Kidney glomerular epithelial cell (primary cell): Measurements from ENCODE around the gene PRKG1.
"Not testable (repeated sequence)": the region's sequence is repeated elsewhere in the genome, so short reads cannot be mapped to it uniquely, and the experiment has no call there.

Source experiments
- DNase-seq: peaks from one replicate; lab custom pipeline; 2025; lab: John Stamatoyannopoulos, UW

Gene PRKG1

DNA sequence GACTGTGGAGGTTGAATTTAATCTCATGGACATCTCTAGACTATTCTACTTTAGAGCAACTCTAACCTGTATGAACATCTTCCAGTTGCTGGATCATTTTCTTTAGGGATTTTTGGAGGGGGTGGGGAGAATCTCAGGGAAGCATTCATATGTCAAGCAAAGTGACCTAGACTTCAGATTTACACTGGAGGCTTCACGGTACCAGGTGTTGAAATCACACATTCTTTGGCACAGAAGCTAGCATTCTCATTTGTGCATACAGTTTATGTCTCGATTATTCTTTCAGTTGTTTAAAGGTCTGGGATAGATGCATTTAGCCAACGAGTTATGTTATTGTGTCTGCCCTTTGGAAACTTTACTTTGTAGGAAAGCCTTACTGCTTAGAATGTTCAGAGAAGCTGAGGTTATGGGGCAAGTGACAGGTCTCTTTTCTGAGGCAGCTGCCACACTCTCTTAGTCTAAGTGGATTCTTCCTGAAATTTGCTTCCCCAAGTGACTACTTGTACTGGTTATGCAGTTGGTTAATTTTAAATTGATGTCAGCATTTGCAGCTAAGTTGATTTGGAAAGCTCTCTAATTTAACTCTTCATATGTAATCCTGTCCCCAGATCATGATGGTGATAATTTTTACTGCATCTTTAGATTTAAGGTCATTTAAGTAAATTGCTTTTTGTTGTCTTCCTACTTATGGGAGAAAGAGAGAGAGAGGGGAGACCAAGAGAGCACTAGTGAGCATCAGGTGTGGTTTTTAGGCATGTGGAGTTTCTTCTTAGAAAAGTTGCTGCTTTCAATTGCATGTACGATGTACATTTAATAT, 153.8 kb downstream of the PRKG1 start:
- DNase-seq: no peak

DNA sequence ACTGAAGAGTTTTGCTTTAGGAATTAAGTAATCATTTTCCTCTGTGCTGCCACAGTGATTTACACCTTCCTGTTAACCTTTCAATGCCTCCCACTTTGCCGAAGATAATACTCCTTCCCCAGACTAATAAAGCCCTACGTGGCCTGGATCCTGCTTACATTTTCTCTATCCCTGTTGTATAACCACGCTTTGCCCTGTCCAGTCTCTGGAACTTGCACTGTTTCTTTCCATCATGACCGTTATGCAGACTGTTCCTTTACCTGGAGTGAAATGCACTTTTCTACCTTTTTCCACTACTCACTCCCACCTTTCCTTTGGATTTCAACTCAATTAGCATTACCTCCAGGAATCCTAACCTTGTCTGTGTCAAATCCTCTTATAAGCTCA, 154.4 kb downstream of the PRKG1 start:
- DNase-seq: no peak

DNA sequence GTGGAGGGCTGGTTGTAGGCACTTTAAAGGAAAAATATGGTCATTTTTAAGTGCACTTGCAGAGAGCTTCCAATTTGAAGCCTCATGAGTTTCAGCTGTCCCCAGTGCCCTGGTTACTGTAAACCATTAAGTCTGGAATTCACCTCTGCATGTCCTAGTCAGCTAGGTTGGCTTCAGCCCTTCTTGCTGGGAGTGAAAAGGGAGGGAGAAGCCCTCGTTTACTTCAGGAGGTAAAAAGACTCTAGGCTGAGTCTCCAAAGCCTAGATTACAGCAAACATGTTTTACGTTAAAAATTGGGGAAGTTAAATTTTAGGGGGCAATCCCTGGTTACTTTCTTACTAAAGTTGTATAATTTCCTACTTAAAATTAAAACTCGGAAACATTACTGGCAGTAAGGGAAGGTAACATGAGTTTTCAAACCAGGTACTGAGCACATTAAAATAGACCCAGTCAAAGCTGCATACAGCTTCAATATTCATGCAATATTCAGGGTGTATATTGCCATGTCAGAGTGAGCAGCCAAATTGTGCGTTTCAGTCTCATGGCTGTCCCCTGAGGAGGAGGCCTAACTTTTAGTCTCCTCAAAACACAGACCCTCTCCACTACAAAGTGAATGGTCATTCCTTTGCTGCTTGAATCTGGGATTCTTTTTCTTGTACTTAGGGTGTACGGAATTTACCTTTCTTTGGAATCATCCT, 156.7 kb downstream of the PRKG1 start:
- DNase-seq: no peak

DNA sequence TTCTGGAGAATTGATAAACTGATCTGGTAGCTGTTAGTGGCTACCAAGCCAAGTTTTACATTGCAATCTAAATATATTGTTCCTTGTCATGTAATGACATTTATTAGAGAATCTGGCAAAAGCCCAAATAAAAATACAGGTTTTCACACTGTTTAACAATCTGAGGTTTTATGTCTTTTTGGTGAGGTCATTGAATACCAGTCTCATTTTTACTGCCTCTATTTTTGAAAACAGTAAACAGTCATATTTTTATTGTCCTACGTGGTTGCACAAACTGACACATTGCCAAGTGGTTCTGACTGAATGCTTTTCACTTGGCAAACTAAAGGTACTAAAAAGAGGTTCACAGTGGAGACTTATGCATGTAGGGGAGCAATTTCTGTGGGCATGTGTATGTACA, 157.5 kb downstream of the PRKG1 start:
- DNase-seq: peak; percentile 27

DNA sequence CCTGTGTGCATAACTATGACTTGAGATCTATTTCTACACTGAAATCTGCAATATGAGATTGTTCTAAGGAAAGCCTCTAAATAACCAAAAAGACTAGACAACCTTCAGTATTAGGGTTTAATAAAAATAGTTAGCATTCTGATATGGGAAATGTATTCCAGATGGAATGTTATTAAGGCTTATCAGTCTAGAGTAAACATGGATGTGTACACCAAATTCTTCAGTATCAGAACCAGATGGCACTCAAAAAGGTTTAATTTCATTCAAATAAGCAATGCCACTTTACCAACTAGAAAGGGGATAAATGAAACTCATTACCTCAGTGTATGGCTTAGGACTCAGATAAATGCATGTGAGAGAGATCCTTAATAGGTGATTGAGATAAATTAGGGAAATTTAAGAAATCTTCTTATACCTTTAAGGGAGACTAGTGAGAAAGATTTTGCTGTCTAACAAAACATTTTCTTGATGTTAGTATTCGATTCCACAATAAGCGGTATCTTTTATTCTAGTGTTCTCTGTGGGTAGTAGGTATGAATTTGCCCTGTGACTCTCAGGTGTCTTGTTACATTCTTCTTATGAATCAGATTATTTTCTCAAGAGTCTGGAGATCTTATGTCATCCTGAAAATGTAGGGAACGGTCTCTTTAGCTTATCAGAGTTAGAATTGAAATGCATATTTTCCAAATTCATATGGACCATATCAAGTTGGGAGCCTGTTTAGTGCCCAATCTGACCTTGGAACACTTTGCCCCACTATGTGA, 159.2 kb downstream of the PRKG1 start:
- no peak for DNase-seq

DNA sequence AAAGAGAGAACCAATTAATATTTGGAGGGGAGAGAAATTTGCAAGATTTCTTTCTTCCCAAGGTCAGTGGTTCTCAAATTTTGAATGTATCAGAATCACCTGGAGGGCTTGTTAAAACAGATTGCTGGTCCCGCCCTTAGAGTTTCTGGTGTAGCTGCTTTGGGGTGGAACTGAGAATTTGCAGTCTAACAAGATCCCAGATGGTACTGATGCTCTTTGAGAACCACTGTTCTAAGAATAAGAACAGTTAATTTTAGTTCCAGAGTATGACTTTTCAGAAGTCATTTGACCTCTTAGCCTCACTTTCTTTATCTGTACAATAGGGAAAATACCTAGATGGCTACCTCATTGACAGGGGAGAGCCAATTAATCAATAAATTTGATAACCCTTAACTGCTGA, 161.6 kb downstream of the PRKG1 start:
- DNase-seq: no peak

DNA sequence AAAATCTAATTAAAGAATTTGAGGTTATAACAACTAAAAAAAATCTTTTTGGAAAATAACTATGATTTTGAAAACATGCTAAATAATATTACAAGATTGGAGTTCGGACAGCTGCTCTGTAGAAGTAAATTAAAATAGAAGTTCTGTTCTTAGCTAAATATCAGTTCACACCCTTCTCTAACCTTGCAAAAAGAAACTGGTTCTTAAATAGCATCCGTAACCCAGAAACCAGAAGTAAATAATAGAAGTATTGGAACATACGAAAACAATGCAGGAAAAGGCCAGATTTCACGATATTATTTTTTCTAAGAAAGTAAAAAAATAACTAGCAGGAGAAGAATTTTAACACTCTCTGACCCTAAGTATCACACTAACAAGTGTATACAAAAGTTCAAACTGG, 164.7 kb downstream of the PRKG1 start:
- DNase-seq: no peak

DNA sequence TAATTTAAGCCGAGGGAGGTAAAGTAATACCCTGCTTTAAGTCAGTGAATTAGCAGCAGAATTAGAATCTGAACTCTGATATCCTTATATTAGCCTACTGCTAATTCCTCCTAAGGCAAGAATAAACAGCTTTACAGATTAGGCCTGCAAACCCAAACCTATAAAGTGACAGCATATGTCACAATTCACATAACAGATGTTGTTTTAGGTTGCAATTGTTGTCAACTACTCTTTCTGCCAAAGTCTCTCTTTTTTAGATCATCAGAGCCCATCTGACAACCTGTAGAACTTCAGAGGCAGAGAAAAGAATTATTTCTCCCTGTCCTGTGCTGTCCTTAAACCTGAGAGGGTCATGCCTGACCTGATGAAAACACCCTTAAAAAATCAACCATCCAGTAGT, 167.2 kb downstream of the PRKG1 start:
- no peak for DNase-seq

DNA sequence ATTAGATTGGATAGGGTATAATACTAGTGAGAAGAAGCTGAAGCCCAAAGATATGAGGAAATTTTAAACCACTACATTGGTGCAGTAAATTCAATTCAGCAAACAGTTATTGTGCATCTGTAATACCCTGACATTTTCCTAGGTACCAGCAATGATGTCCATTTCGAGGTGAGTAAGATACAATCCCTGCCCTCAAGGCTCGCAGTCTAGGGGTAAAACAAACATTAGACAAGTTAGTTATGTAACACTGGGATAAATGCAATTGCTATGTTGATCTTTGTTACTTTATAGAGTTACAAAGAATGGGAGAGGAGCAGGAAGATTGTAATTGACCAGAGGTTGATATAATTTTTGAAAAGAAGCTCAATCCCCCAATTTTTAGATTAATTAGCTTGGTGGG, 168.1 kb downstream of the PRKG1 start:
- DNase-seq: no peak

DNA sequence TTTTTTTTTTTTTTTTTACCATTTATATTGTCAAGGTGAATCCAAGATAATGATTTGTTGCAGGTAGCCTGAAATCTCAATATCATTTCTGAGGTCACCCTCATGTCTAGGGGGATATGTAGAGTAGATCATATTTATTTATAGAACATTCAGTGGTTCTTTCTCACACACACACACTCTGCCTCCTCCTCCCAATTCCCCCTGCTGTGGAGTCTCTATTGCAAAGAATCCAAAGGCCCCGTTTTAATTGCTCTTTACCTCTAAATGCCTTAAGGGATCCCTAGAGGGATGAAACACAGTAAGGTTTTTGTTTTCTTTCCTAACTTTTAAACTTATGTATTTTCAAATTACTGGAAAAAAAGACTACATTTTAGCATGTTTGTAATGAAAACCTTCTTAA, 170.0 kb downstream of the PRKG1 start:
- DNase-seq: no peak

DNA sequence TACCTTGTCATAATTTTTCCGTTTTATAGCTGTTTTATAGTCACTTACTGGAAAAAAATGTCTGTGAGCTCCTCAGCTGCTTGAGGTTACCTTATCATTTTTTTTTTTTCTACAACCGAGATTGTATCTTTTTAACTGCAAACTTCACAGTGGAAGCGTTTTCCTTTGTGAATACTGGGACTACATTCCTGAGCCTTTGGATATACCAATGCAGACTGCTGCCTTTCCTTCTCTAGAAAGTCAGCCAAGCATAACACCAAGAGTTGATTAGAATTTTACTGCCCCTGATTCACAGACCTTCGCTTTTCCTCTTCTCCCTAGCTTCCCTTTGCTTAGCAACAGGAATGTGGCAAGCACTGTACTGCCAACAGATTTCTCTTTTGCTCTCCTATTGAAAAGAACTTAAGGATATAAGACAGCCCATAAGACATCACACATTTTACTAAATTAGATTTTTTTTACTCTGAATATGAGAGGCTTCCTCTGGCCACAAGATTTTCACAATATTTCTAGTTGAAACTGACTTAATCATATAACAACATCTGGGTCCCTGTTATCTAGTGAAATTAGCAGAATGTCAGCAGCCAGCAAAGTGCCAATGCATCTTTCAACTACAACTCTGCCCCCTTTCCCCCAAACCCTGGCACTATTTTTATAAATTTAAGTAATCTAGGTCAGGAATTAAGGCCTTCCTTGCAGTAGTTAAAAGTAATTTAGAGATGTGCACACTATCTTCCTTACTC, 170.6 kb downstream of the PRKG1 start:
- DNase-seq: peak; percentile 93

DNA sequence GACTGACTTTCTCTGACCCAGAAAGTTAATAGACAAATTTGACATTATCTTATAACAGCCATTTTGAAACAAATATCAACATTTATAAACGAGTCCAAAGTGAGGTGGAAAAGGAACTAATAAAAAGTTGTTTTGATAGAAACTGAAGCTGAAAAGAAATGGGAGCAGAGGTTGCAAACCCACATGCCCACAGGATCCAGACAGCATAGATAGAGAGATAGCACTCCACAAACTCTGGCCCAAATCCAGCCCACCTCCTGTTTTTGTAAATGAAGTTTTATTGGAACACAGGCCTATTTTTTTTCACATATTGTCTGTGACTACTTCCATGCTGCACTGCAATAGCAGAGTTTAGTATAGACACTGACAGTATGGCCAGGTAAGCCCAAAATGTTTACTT, 171.9 kb downstream of the PRKG1 start:
- DNase-seq: no peak

DNA sequence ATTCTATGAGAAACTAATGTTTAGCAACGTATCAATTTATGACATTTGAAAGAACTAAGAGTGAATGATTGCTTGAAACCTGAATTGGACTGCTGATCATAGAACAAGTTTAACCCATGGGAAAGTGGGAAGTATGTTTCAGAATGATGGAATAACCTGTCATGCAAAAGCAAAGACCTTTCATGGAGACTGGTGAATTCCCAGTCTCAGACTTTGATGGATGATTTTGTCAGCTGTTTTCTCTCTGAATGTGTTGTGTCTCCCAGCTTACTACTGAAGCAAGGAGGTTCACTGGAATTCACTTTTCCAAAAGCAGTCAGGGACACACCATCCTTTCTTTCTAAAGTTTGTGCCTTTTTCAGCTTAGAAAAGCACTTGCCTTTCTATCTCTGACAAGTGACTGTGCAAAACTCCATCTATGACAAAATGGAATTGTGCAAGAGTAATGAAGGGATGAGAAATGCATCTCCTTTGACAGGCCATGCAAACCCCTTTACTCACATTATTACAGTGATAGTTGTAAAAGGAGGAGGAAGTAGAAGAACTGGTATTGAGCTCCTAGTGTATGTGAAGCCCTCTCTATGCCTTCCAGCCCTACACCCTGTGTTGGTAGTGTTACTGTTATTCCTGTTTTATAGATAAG, 176.1 kb downstream of the PRKG1 start:
- DNase-seq: no peak

DNA sequence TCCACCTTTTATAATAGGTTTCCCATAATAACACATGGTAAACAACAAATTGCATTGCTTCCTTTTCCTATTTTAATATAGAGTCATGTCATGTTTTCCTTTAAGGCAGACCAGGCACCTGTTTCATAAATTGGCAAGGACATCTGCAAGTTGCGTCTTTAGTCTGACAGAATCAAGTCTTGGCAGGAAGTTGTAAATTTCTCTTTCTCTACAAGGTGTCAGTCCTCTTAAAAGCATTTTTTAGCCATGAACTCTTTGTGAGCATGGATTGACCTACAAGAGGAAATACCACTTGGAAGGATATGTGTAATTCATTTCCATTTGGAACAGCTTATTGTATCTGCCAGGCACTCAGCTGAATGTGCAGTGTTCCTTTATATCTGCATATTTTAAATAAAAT, 176.8 kb downstream of the PRKG1 start:
- no peak for DNase-seq

DNA sequence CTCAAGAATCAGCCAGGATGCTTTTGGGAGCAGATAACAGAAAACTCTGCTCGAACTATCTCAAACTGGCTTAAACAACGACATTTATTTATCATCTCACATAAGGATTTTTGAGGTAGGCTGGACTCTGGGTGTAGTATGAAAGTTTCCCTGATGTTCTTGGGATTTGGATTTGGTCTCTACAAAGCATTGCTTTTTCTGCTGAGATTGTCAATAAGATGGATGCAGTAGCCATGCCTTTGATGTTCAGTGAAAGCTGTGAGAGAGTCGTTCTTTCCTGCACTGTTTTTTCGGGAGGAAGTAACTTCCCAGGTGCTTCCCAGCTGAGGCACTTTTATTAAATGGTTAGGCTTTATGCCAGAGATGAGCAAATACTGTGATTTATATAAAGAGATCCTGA, 181.1 kb downstream of the PRKG1 start:
- no peak for DNase-seq

DNA sequence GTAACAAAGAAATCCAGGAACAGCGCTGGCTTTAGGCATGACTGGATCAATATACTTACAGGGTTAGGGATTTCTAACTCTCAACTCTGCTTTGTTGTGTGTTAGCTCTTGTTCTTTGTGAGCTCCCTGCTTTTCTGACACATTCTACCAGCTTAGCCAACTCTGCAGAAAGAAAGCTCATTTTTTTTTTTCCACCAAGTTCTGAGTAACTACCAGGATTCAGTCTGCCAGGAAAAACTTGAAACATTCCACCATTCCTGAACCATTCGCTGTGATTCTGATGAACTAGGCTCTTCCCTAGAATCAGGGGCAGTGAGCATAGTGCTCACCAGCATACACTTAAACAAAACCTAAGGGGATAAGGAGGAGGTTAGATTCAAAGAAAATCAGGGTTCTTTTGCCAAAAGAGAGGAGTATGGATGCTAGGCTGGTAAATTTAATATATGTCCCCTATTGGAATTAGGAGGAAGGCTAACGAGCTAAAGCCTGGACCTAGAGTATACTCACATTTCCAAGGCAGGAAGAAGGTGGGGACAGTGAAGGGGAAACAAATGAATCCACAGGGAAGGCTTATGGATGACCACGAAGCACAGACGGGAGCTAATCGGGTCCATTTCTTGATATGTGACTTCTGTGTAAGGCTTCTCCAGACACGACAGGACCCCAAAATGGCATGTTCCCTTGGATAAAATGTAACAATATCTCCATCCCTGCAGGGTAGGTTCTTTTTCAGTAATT, 183.4 kb downstream of the PRKG1 start:
- no peak for DNase-seq

DNA sequence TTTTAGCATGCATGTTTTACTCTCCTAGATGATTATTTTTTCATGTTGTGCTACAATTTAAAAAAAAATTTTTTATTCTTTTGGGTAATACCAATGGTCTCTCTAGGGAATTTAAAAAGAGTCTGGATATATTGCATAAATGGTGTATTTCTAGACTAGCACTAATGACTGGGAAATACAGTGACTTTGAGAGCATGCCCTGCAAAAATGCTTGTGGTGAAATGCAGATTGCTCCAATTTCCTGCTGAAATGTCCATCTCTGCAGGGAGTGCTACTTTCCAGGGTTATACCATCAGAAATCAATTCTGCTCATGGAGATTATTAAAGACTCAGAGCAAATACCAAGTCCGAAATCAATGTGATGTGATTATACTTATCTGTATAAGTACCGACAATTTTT, 186.1 kb downstream of the PRKG1 start:
- no peak for DNase-seq

DNA sequence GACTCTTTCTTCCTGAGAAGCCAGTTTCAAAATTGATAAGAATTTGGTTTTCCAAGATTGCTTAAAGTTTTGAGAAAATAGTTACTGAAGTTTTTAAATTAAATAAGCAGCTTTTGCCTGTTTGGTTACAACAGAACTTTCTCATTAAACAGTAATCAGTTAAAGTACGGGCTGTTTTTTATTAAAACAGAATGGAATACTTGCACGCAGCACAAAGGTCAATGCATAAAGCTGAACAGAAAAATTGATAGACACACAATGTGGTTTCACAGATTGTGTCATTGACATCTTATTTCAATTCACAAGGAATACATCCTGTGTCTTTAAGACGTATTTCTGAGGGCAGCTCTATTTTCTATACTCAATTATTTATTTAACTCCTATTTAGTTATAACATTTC, 192.2 kb downstream of the PRKG1 start:
- DNase-seq: no peak

DNA sequence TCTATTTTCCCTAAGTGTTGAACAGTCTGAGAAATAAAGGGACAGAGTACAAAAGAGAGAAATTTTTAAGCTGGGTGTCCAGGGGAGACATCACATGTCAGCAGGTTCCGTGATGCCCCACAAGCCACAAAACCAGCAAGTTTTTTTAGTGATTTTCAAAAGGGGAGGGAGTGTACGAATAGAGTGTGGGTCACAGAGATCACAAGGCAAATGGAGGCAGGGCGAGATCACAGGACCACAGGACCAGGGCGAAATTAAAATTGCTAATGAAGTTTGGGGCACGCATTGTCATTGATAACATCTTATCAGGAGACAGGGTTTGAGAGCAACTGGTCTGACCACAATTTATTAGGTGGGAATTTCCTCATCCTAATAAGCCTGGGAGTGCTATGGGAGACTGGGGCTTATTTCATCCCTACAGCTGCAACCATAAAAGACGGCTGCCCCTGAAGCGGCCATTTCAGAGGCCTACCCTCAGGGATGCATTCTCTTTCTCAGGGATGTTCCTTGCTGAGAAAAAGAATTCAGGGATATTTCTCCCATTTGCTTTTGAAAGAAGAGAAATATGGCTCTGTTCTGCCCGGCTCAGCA, 193.8 kb downstream of the PRKG1 start:
- DNase-seq: not testable (repeated sequence)

DNA sequence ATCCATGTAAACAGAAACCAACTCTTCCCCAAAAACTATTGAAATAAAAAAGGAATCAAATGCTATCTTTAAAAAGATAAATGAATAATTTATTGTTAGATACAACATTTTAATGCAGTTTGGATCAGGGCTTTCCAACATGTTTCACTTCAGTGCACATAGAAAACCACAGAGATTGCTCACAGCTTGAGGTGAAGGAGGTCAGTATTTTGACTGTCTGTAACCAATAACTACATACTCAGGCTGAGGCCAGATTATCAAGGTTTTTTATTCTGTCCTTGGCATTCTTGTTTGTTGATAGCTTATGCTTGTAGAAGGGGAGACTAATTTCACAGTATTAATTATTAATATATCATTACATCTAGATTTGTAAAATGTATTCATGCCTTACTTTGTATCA, 195.5 kb downstream of the PRKG1 start:
- peak; percentile 71 for DNase-seq
